ENCODE measurements around the gene KLK8. TPM values are rescaled to one million over a fixed set of nuclear protein-coding genes. Genes with fewer than 3 reads are reported as not detected.

Gene KLK8
- polyA plus RNA-seq, 2 donors: 226 to 261 TPM

DNA sequence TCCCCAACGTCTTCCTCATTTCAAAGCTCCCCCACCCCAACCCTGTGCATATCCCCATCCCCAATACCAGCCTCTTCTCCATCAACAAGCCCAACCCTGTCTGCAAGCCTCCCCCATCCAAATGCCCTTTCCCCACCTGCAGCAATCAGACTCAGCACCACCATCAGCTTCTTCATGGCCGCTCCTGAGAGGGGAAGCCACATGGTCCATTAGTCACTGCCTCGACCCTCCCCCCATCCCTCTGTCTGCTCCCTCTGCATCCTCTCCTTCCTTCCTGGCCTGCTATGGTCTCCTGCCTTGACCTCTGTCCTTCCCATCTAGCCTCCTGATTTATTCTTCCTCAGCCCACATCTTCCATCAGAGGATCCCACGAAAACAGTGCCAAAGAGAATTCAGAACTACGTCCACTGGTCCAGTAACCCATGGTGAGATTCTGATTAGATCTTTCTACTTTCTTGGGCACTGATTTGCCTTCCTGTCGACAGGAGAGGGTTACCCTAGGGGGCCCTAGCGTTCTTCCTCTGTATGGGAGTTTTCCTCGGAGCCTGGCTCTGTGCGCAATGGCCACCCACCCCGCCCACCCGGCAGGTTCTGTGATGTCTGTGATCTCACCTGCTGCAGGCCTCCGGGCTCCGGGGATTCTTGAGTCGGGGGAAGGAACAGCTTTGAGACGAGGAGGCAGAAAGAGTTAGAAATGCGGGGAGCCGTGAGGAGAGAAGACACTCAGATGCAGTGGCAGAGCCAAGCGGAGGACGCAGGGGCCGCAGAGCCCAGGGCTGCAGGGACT, 33.3 kb downstream of the KLK8 start:
- Histone ChIP-seq H3K9me3 (ENCODE audit: control insufficient read depth in 2 of 2, insufficient read depth in 1 of 2, low read depth in 1 of 2, low read length in 1 of 2) (peaks cover 0 to 4% of the 10 kb centered on the region in 2 donors), H3K4me3 (ENCODE audit: low read depth in 1 of 2, low read length in 2 of 2) (no peak overlapping the region), H3K36me3 (ENCODE audit: control insufficient read depth in 2 of 2, insufficient read depth in 2 of 2, low read length in 1 of 2) (no peaks in the 10 kb centered on the region), H3K4me1 (ENCODE audit: control insufficient read depth in 2 of 2, insufficient read depth in 2 of 2, low read length in 1 of 2) (peaks cover 0 to 19% of the 10 kb centered on the region in 2 donors), H3K27me3 (ENCODE audit: control insufficient read depth in 1 of 2, insufficient read depth in 2 of 2, low read length in 2 of 2) (no peaks in the 10 kb centered on the region), H3K27ac (ENCODE audit: low read depth in 2 of 2, low read length in 1 of 2) (peak overlapping the region in 1 of 2 donors; percentile 24)
- WGBS, 2 donors: 53 to 63% methylated on average over 20 of the region's 20 CpGs

DNA sequence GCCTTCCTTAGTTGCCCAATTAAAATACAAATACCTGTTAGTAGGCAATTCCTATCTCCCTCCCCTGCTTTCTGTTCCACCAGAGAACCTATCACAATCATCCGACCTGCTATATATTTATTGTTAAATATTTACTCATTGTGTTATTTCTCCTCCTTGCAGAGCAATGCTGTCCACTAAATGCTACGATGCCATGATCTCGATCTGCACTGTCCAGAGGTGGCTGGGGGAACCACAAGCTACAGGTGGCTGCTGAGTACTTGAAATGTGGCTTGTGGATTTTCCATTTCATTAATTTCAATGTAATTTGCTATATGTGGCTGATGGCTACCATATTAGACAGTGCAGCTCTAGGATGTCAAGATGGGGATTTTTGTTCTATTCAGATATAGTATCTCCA, 37.1 kb downstream of the KLK8 start:
- no peak overlapping the region for H3K4me3 ChIP-seq (ENCODE audit: low read depth in 1 of 2, low read length in 2 of 2)
- no peak overlapping the region for H3K27ac ChIP-seq (ENCODE audit: low read depth in 2 of 2, low read length in 1 of 2)
- 78 to 90% methylated on average over 3 of the region's 3 CpGs for WGBS, 2 donors
- H3K36me3 ChIP-seq (ENCODE audit: control insufficient read depth in 2 of 2, insufficient read depth in 2 of 2, low read length in 1 of 2): no peaks in the 10 kb centered on the region
- no peaks in the 10 kb centered on the region for H3K27me3 ChIP-seq (ENCODE audit: control insufficient read depth in 1 of 2, insufficient read depth in 2 of 2, low read length in 2 of 2)
- peaks cover 0 to 7% of the 10 kb centered on the region in 2 donors for H3K9me3 ChIP-seq (ENCODE audit: control insufficient read depth in 2 of 2, insufficient read depth in 1 of 2, low read depth in 1 of 2, low read length in 1 of 2)
- H3K4me1 ChIP-seq (ENCODE audit: control insufficient read depth in 2 of 2, insufficient read depth in 2 of 2, low read length in 1 of 2): peaks cover 0 to 15% of the 10 kb centered on the region in 2 donors

DNA sequence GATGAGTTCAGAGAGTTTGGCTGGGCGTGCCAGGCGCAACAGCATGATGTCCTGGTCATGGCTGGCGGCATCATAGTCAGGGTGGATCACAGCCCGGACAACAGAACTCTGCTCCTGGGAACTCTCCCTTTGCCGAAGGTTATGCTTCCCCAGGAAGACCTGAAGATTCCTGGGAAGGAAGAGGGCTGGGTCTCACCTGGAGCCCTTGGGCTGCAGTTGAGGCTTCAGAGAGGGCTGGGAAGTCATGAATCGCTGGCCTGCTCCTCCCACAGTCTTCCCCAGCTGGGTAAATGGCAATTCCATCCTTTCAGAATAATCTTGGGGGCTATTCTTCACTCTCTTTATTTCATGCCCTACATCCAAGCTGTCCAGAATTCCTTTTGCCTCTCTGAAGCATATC, 38.0 kb downstream of the KLK8 start:
- Histone ChIP-seq H3K27ac (ENCODE audit: low read depth in 2 of 2, low read length in 1 of 2) (no peak overlapping the region), H3K36me3 (ENCODE audit: control insufficient read depth in 2 of 2, insufficient read depth in 2 of 2, low read length in 1 of 2) (no peaks in the 10 kb centered on the region), H3K9me3 (ENCODE audit: control insufficient read depth in 2 of 2, insufficient read depth in 1 of 2, low read depth in 1 of 2, low read length in 1 of 2) (peaks cover 0 to 7% of the 10 kb centered on the region in 2 donors), H3K4me3 (ENCODE audit: low read depth in 1 of 2, low read length in 2 of 2) (no peak overlapping the region), H3K4me1 (ENCODE audit: control insufficient read depth in 2 of 2, insufficient read depth in 2 of 2, low read length in 1 of 2) (peaks cover 0 to 7% of the 10 kb centered on the region in 2 donors), H3K27me3 (ENCODE audit: control insufficient read depth in 1 of 2, insufficient read depth in 2 of 2, low read length in 2 of 2) (no peaks in the 10 kb centered on the region)
- whole genome bisulfite sequencing, 2 donors: 83 to 91% methylated on average over 6 of the region's 6 CpGs

DNA sequence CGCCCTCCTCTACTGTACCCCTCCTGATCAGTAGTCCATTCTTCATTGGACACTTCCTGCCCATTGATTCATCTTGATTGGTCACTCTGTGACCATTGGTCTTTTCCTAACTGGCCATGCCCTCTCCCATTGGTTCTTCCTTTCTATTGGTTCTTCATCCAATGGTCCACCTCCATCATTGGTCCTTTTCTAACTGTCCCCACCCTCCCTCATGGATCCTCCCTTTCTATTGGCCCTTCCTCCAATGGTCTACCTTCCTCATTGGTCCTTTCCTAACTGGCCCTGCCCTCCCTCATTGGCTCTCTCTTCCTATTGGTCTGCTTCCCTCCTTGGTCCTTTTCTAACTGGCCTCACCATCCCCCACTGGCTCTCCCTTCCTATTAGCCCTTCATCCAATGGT, 39.2 kb downstream of the KLK8 start:
- Histone ChIP-seq H3K27ac (ENCODE audit: low read depth in 2 of 2, low read length in 1 of 2) (no peak overlapping the region), H3K27me3 (ENCODE audit: control insufficient read depth in 1 of 2, insufficient read depth in 2 of 2, low read length in 2 of 2) (no peaks in the 10 kb centered on the region), H3K9me3 (ENCODE audit: control insufficient read depth in 2 of 2, insufficient read depth in 1 of 2, low read depth in 1 of 2, low read length in 1 of 2) (peaks cover 0 to 7% of the 10 kb centered on the region in 2 donors), H3K36me3 (ENCODE audit: control insufficient read depth in 2 of 2, insufficient read depth in 2 of 2, low read length in 1 of 2) (no peaks in the 10 kb centered on the region), H3K4me3 (ENCODE audit: low read depth in 1 of 2, low read length in 2 of 2) (no peak overlapping the region), H3K4me1 (ENCODE audit: control insufficient read depth in 2 of 2, insufficient read depth in 2 of 2, low read length in 1 of 2) (peaks cover 0 to 4% of the 10 kb centered on the region in 2 donors)
- WGBS, 2 donors: 95 to 98% methylated on average over 1 of the region's 1 CpG

DNA sequence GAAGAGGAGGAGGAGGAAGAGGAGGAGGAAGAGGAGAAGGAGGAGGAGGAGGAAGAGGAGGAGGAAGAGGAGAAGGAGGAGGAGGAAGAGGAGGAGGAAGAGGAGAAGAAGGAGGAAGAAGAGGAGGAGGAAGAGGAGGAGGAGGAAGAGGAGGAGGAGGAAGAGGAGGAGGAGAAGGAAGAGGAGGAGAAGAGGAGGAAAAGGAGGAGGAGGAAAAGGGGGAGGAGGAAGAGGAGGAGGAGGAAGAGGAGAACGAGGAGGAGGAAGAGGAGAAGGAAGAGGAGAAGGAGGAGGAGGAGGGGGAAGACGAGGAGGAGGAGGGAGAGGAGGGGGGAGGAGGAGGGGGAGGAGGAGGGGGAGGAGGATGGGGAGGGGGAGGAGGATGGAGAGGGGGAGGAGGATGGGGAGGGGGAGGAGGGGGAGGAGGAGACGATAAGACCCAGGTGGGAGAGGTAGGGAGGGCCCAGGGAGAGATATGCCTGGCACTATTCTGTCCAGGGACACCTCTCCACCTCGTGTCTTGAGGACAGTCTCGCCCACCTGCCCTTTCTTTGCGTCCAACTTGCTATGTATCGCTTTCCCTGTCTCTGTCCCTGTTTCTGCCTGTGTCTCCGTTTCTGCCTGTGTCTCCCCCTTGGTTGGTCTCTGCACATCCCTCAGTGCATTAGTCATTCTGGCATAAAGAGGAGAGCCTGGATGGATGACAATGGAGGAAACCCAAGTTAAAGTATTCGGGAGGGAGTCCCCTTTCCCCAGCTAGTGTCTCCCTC, 41.5 kb downstream of the KLK8 start:
- Histone ChIP-seq H3K4me3 (ENCODE audit: low read depth in 1 of 2, low read length in 2 of 2) (no peak overlapping the region), H3K9me3 (ENCODE audit: control insufficient read depth in 2 of 2, insufficient read depth in 1 of 2, low read depth in 1 of 2, low read length in 1 of 2) (peaks cover 0 to 7% of the 10 kb centered on the region in 2 donors), H3K27ac (ENCODE audit: low read depth in 2 of 2, low read length in 1 of 2) (no peak overlapping the region), H3K4me1 (ENCODE audit: control insufficient read depth in 2 of 2, insufficient read depth in 2 of 2, low read length in 1 of 2) (no peaks in the 10 kb centered on the region), H3K36me3 (ENCODE audit: control insufficient read depth in 2 of 2, insufficient read depth in 2 of 2, low read length in 1 of 2) (no peaks in the 10 kb centered on the region), H3K27me3 (ENCODE audit: control insufficient read depth in 1 of 2, insufficient read depth in 2 of 2, low read length in 2 of 2) (no peaks in the 10 kb centered on the region)
- WGBS, 2 donors: 41% methylated on average over 6 to 8 of the region's 9 CpGs

DNA sequence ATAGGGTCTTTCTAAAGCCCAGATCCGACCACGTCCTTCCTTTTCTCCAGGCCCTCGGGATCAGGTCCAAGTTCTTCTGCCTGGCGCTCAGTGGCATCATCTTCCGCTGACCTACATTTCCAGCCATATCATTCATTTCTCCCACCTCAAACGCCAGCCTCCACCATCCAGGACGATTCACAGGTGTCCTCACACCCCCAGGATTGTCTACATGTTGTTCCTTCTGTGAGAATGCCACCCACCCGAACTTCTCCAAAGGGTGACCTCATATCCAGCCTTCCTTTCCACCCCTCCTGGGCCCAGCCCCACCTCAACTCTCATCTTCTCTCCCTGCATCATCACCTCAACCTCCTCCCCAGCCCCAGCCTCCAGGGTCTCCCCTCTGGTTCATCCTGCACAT, 43.8 kb downstream of the KLK8 start:
- WGBS, 2 donors: 68 to 81% methylated on average over 8 of the region's 8 CpGs
- no peaks in the 10 kb centered on the region for H3K36me3 ChIP-seq (ENCODE audit: control insufficient read depth in 2 of 2, insufficient read depth in 2 of 2, low read length in 1 of 2)
- H3K27me3 ChIP-seq (ENCODE audit: control insufficient read depth in 1 of 2, insufficient read depth in 2 of 2, low read length in 2 of 2): no peaks in the 10 kb centered on the region
- H3K4me1 ChIP-seq (ENCODE audit: control insufficient read depth in 2 of 2, insufficient read depth in 2 of 2, low read length in 1 of 2): peaks cover 0 to 2% of the 10 kb centered on the region in 2 donors
- H3K9me3 ChIP-seq (ENCODE audit: control insufficient read depth in 2 of 2, insufficient read depth in 1 of 2, low read depth in 1 of 2, low read length in 1 of 2): peaks cover 0 to 2% of the 10 kb centered on the region in 2 donors
- H3K4me3 ChIP-seq (ENCODE audit: low read depth in 1 of 2, low read length in 2 of 2): no peak overlapping the region
- no peak overlapping the region for H3K27ac ChIP-seq (ENCODE audit: low read depth in 2 of 2, low read length in 1 of 2)

DNA sequence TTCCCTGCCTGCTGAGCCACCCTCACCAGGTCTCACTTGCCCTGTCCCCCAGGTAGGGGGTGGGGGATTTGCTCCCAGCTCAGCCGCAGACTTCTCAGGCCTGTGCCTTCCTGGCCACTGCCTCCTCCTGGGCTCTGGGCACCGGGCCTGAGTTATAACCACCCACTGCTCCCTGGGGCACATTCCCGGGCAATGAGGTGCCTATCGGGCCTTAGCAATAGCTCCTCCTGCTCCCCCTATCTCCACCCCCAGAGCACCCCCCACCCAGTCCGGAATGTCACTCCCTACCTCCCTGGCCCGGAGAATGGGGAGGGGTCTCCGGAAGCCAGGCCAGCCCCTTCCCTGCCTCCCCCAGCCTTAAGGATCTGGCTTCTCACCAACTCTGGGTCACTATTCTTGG, 48.5 kb downstream of the KLK8 start, which contains the start of gene KLK5:
TSS of gene KLK5 (minus strand) at position 129 of the 400 bp plus-strand sequence. CDS start 381 bp downstream, outside the sequence.
- 7 to 15% methylated on average over 7 of the region's 7 CpGs for WGBS, 2 donors

DNA sequence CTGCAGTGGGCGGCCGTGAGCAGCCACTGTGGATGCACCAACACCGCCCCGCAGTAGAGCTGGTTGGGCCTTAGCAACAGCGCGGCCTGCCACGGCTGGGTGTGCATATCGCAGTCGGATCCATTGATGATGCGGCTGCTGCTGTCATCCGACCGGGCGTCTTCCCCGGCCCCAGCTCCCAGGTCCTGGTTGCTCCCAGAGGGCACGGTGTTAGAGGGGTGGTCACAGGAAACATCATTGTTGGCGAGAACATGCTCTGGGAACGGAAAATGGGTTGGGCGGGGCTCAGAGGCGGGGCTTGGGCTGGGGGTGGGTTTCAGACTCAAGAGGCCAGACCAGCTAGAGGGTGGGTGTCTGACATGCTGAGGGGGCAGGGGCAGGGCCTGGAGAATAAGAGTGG, 51.5 kb downstream of the KLK8 start:
- no peak overlapping the region for H3K27ac ChIP-seq (ENCODE audit: low read depth in 2 of 2, low read length in 1 of 2)
- no peak overlapping the region for H3K4me3 ChIP-seq (ENCODE audit: low read depth in 1 of 2, low read length in 2 of 2)
- no peaks in the 10 kb centered on the region for H3K27me3 ChIP-seq (ENCODE audit: control insufficient read depth in 1 of 2, insufficient read depth in 2 of 2, low read length in 2 of 2)
- H3K9me3 ChIP-seq (ENCODE audit: control insufficient read depth in 2 of 2, insufficient read depth in 1 of 2, low read depth in 1 of 2, low read length in 1 of 2): no peaks in the 10 kb centered on the region
- peaks cover 0 to 2% of the 10 kb centered on the region in 2 donors for H3K4me1 ChIP-seq (ENCODE audit: control insufficient read depth in 2 of 2, insufficient read depth in 2 of 2, low read length in 1 of 2)
- WGBS, 2 donors: 62 to 73% methylated on average over 17 to 19 of the region's 19 CpGs
- H3K36me3 ChIP-seq (ENCODE audit: control insufficient read depth in 2 of 2, insufficient read depth in 2 of 2, low read length in 1 of 2): no peaks in the 10 kb centered on the region

More for the DNA sequence above, 48.5 kb downstream of the KLK8 start, which contains the start of gene KLK5:
- H3K36me3 ChIP-seq (ENCODE audit: control insufficient read depth in 2 of 2, insufficient read depth in 2 of 2, low read length in 1 of 2): no peaks in the 10 kb centered on the region
- peak within 1 kb of the TSS in 1 of 2 donors; percentile 28 for H3K4me3 ChIP-seq (ENCODE audit: low read depth in 1 of 2, low read length in 2 of 2)
- no peaks in the 10 kb centered on the region for H3K27me3 ChIP-seq (ENCODE audit: control insufficient read depth in 1 of 2, insufficient read depth in 2 of 2, low read length in 2 of 2)
- no peak within 1 kb of the TSS for H3K27ac ChIP-seq (ENCODE audit: low read depth in 2 of 2, low read length in 1 of 2)
- H3K9me3 ChIP-seq (ENCODE audit: control insufficient read depth in 2 of 2, insufficient read depth in 1 of 2, low read depth in 1 of 2, low read length in 1 of 2): no peaks in the 10 kb centered on the region
- peaks cover 0 to 2% of the 10 kb centered on the region in 2 donors for H3K4me1 ChIP-seq (ENCODE audit: control insufficient read depth in 2 of 2, insufficient read depth in 2 of 2, low read length in 1 of 2)

DNA sequence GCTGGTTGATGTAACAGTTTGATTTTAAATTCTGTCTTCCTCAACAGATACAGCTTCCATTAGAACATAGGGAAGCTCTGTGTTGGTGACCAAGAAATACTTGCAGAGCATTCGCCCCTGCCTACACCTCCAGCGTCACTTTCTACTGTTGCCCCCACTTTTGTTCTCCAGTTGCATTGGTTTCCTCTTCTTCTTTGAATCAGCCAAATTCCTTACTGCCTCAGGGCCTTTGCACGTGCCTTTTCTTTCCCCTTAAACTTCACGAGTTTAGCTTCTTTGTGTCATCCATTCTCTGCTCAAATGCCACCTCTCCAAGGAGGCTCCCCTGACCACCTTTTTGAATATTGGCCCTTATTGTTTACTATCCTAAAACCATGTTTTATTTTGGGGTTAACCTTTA, 54.3 kb downstream of the KLK8 start:
- no peak overlapping the region for H3K27ac ChIP-seq (ENCODE audit: low read depth in 2 of 2, low read length in 1 of 2)
- no peak overlapping the region for H3K4me3 ChIP-seq (ENCODE audit: low read depth in 1 of 2, low read length in 2 of 2)
- no peaks in the 10 kb centered on the region for H3K4me1 ChIP-seq (ENCODE audit: control insufficient read depth in 2 of 2, insufficient read depth in 2 of 2, low read length in 1 of 2)
- H3K9me3 ChIP-seq (ENCODE audit: control insufficient read depth in 2 of 2, insufficient read depth in 1 of 2, low read depth in 1 of 2, low read length in 1 of 2): no peaks in the 10 kb centered on the region
- no peaks in the 10 kb centered on the region for H3K27me3 ChIP-seq (ENCODE audit: control insufficient read depth in 1 of 2, insufficient read depth in 2 of 2, low read length in 2 of 2)
- no peaks in the 10 kb centered on the region for H3K36me3 ChIP-seq (ENCODE audit: control insufficient read depth in 2 of 2, insufficient read depth in 2 of 2, low read length in 1 of 2)
- 80 to 81% methylated on average over 4 of the region's 4 CpGs for WGBS, 2 donors

Data from esophagus (tissue), 2 donors.